ENCODE results near the gene AMMECR1.

Gene AMMECR1

DNA sequence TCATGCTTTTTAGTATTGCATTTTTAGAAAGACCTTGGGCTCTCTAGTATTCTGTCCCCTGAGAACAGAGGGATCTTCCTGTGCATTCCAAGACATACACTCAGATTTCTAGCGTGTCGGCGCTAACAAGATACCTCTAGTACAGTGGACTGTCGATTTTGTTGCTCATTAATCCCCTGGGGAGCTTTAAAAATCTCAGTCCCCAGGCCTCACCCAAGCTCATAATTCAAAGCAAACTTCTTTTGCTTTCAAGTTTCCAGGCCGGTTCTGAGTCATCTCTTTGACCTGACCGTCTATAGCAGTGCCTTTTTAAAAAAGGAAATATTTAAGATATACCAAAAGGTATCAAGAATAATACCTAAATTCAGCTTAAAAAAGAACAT, 137.0 kb downstream of the AMMECR1 start:
- TF ChIP-seq ZFX (IDR thresholded peaks at IDR 0.05; ENCODE audit: borderline replicate concordance) = no peak
- TF ChIP-seq, protein P1, sequence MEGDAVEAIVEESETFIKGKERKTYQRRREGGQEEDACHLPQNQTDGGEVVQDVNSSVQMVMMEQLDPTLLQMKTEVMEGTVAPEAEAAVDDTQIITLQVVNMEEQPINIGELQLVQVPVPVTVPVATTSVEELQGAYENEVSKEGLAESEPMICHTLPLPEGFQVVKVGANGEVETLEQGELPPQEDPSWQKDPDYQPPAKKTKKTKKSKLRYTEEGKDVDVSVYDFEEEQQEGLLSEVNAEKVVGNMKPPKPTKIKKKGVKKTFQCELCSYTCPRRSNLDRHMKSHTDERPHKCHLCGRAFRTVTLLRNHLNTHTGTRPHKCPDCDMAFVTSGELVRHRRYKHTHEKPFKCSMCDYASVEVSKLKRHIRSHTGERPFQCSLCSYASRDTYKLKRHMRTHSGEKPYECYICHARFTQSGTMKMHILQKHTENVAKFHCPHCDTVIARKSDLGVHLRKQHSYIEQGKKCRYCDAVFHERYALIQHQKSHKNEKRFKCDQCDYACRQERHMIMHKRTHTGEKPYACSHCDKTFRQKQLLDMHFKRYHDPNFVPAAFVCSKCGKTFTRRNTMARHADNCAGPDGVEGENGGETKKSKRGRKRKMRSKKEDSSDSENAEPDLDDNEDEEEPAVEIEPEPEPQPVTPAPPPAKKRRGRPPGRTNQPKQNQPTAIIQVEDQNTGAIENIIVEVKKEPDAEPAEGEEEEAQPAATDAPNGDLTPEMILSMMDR (IDR thresholded peaks at IDR 0.05) = no peak
- H3K27ac ChIP-seq = no peak overlapping the region

DNA sequence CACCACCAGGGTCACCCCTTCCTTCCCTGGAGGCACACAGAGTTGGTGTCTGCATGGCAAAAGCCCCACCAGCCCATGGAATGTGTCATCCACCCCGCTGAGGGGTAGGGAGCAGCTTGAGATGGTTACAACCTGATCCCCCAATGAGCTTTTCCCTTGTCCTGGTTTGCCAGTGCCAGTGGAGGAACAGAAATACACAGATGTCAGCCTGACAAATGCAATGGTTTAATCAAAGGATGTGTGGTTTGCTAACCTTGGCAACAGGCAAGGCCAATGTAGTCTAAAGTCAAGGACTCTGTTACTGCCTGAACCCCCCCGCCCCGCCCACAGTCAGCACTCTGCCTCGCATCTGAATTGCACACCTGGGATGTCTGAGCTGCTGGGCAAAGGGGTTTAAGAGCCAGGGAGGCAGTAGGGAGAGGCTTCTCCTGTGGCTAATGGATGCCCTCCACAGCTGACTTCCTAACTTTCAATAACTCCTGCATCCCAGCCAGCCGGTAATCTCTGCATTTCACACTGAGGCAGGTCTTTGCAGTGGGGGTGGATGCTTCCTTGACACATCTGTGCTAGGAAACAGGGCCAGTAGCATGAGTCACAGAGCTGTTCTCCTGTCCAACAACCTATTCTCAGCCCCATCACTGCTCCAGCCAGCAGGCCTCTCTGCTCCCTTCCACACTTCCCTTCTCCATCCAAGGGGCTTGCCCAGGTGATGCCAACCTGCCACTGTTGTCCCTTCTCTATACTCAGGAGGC, 137.5 kb downstream of the AMMECR1 start:
- H3K27ac ChIP-seq = no peak overlapping the region
- TF ChIP-seq ZFX (IDR thresholded peaks at IDR 0.05; ENCODE audit: borderline replicate concordance) = no peak
- TF ChIP-seq, protein P1 (IDR thresholded peaks at IDR 0.05) = no peak

DNA sequence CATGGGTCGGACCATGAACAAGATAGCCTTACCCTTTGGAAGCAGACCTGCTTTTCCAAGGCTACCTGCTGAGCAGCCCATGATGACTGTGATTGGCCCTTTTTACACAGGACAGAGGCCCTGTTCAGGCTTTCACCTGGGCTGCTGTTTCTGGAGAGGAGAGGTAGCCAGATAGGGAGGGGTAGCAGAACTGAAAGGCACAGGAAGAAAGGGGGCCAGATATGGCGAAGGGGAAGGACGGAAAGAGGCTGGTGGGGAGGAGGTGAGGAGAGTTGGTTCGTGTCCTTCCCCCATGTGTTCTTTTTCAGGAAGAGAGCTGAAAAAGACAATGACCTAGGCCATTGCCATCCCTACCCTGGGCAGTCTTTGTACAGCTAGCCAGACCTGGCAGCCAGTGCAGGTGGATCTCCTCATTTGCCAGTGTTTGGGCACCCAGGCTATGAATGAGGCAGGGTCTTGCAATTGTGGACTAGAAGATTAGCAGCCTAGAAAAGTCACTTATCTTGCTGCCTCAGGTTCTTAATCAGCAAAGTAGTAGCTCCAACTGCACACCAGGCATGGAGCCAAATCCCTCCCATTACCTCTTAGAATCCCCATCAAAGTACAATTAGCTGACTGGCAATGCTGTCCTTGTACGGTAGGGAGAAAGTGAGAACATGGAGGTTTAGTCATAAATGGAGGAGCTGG, 139.6 kb downstream of the AMMECR1 start:
- no peak overlapping the region for H3K27ac ChIP-seq
- no peak for TF ChIP-seq ZFX (IDR thresholded peaks at IDR 0.05; ENCODE audit: borderline replicate concordance)
- TF ChIP-seq, protein P1 (IDR thresholded peaks at IDR 0.05) = no peak

DNA sequence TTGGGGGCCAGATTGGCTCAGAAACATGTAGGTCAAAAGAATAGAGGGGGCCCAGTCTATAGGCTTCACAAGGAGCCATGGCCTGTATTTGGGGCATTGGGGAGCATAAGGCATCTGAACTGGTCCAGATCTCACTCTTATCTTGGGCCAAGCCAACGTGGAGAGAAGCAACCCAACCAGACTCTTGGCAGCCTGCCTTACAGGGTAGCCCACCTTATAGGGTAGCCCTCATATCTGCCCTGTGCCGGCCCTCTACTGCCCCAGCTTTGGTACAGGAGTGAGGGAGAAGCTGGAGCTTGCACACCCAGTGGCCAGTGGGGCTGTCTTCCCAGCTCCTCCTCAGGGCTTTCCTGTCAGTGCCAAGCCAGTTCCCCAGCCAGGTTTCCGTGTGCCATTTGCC, 142.2 kb downstream of the AMMECR1 start:
- no peak overlapping the region for H3K27ac ChIP-seq
- TF ChIP-seq, protein P1 (IDR thresholded peaks at IDR 0.05) = no peak

DNA sequence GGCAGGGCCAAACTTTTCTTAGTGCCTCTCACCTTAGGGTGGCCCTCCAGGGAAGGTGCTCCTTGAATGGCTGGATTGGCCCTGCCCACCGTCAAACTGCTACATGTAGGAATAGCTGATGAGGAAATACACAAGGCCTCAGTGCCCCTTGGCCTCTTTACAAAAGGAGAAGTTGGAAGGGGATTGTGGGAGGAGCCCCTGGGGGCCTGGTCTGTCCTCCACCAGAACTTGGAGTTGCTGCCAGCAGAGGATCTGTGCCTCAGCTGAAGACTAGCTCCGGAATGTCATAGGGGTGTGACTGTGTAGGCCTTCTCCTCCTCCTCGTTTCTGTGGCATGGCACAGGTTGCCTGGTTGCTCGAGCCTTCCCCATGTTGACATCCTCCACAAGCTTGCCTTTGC, 142.7 kb downstream of the AMMECR1 start:
- H3K27ac ChIP-seq = no peak overlapping the region
- TF ChIP-seq, protein P1 (IDR thresholded peaks at IDR 0.05) = no peak
- no peak for TF ChIP-seq ZFX (IDR thresholded peaks at IDR 0.05; ENCODE audit: borderline replicate concordance)

DNA sequence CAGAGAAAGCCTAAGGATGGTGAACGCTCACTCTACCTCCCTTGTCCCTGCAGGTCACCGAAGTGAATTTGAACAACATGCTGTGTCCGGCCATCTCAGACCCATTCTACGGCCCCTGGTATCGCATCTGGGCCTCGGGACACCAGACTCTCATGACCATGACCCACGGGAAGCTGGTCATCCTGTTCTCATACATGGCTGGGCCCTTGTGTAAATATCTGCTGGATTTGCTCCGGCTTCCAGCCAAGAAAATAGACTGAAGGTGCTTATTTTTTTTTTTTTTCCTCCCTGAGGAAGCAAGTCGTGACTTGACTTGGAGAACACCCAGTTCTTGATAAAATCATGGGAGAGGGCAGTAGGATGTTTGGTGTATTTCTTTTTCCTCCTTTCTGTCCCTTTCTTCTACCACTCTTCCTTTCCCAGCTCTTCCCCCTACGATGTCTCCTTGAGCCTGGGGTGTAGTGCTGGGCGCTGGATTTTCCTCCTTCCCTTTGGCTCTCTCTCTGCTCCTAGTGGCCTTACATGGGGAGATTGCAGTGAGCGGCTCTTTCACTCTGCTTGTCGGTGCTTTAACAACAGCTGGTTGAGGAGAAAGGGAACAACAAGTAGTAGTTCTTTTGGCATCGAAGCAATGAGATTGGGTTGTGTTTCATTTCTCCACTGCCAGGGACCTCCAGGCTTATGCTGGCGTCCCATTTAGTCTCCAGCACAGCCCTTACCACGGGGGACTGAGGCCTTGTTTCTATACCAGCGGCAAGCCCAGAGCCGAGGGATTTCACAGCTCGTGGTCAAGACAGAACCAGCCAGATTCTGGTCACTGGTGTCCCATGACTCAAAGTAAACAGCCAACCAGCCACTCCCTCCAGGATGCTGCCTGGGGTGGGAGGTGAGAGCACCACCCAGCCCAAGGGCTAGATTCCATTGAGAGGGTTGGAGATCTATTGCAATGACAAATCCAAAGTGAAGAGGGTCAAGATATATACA, 144.4 kb downstream of the AMMECR1 start:
- TF ChIP-seq, protein P1 (IDR thresholded peaks at IDR 0.05) = no peak
- TF ChIP-seq ZFX (IDR thresholded peaks at IDR 0.05; ENCODE audit: borderline replicate concordance) = no peak
- H3K27ac ChIP-seq = peak overlapping the region; percentile 75
